Measurements from ENCODE around the gene RNLS. TPM values are rescaled to one million over a fixed set of nuclear protein-coding genes. Genes with fewer than 3 reads are reported as not detected.

Gene RNLS
- total RNA-seq, 1 experiment from 2014 or later: not detected

- peak; percentile 85 for DNase-seq (ENCODE audit: low read depth)
Observed at GRCh38 chr10:88553116-88553752, 29.9 kb downstream of the RNLS start.

DNA sequence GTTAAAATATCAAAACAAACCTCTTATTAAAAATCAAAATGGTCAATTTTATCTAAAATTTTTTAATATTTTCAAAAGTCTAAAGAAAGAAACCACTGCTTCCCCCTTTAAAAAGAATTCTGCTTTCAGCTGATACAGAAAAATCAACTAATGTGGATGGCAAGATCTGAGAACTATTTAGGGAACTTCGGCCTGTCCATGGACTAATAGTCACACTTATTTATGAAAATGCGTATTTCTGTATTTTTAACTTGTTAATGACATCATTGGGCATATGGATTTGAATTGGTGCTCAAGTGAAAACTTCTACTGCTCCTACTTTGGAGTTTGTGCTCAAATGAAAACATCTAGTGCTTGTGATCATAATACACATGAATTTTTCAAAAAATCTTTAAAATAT lies 31.9 kb downstream of the RNLS start:
- DNase-seq (ENCODE audit: low read depth): no peak

- DNase-seq (ENCODE audit: low read depth): no peak
Observed at GRCh38 chr10:88546497-88546896, 36.6 kb downstream of the RNLS start.

- DNase-seq (ENCODE audit: low read depth): no peak
Observed at GRCh38 chr10:88545359-88545758, 37.8 kb downstream of the RNLS start.

- no peak for DNase-seq (ENCODE audit: low read depth)
Observed at GRCh38 chr10:88544140-88544870, 38.8 kb downstream of the RNLS start.

DNA sequence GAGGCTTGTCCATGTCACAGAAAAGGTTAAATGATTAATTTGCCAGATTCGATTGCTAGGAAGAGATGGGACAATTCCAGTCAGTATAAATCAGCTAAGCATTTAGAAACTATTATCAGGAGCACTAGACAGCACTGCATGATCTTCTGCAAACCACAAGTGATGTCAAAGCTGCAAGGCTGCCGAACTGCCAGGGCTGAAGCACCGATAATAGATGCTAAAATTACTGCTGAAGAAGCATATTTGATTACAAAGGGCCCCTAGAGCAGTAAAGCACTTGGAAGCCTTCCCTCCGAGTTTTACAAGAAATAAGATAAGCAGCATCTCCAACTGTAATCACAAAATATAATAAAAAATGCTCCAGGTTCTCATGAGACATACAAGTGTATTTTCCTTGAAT lies 40.6 kb downstream of the RNLS start:
- no peak for DNase-seq (ENCODE audit: low read depth)

- peak; percentile 54 for DNase-seq (ENCODE audit: low read depth)
Observed at GRCh38 chr10:88541116-88541626, 41.9 kb downstream of the RNLS start.

DNA sequence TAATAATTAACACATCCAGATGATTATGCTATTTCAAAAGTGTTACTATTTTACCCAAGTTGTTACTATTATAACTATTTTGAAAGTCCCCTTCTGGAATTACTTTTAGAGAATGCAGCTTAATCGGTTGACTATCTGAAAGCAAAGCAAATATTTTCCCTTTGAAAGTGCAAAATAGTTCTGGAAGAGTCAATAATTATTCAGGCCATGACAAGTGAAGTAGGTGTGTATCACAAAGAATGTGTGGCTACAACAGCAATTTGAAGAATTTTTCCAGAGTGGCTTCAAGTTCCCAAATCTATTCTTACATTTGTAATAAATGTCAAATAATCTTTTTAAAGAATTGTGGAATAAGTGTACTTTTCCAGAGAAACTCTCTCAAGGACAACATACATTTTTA lies 42.8 kb downstream of the RNLS start:
- DNase-seq (ENCODE audit: low read depth): no peak

DNA sequence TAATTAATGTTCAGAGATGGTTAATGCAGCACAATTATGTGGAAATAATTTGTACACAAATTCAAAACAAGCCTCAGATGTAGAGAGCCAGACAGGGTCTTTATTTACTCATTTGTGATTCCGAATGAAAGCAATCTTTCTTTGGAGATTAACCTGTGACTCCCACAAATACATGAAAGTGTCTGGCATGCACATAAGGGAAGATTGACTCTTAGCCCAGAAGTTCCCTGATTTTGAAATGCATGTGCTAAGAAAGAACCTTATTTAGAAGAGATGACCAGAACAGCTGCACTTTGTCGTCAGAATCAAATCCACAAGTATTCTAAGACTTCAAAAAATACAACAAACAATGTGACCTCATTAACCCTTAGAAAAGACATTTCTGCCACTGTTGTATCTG lies 45.1 kb downstream of the RNLS start:
- peak; percentile 96 for DNase-seq (ENCODE audit: low read depth)

GRCh38 chr10:88537322-88537721 lies 45.8 kb downstream of the RNLS start:
- DNase-seq (ENCODE audit: low read depth): no peak

GRCh38 chr10:88536437-88536836 lies 46.7 kb downstream of the RNLS start:
- no peak for DNase-seq (ENCODE audit: low read depth)

GRCh38 chr10:88534072-88534665 lies 48.9 kb downstream of the RNLS start:
- no peak for DNase-seq (ENCODE audit: low read depth)

GRCh38 chr10:88531392-88532052 lies 51.6 kb downstream of the RNLS start:
- DNase-seq (ENCODE audit: low read depth): no peak

GRCh38 chr10:88530629-88531391 lies 52.3 kb downstream of the RNLS start:
- DNase-seq (ENCODE audit: low read depth): no peak

DNA sequence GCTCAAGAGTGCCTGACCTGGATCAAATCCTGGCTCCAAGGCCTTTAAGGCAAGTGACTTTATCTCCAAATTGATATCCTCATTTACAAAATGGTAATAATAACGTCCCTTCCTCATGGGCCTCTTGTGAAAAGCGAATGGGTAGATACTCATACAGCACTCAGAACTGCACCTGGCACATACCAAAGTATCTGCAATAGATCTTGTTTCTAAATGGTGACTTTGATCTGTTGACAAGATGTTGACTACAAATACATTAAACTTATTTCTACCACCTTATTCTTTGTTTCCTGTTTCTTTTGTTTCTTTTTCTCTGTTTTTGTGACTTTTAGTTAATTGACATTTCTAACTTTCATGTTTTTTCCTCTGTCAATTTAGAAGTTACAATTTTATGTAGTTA lies 53.0 kb downstream of the RNLS start:
- no peak for DNase-seq (ENCODE audit: low read depth)

GRCh38 chr10:88528806-88529570 lies 54.1 kb downstream of the RNLS start:
- DNase-seq (ENCODE audit: low read depth): no peak

GRCh38 chr10:88528201-88528600 lies 54.9 kb downstream of the RNLS start:
- no peak for DNase-seq (ENCODE audit: low read depth)

DNA sequence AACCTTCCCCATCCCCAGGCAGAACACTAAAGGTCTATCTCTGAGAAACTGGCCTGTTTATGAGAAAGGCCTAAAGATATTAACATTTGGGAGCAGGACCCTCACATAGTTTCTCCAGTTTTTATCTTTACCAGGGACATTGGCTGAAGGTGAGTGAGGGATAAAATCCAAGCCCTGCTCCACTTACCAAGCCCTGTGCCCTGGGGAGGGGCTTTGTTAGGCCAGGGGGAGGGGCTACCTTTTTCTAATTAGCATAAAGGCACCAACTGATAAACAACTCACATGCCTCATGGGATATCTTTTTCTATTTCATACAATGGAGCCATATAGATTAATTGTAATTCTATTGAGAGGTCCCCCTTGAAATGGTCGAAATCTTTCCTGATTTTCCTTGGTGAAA lies 55.9 kb downstream of the RNLS start:
- DNase-seq (ENCODE audit: low read depth): no peak

DNA sequence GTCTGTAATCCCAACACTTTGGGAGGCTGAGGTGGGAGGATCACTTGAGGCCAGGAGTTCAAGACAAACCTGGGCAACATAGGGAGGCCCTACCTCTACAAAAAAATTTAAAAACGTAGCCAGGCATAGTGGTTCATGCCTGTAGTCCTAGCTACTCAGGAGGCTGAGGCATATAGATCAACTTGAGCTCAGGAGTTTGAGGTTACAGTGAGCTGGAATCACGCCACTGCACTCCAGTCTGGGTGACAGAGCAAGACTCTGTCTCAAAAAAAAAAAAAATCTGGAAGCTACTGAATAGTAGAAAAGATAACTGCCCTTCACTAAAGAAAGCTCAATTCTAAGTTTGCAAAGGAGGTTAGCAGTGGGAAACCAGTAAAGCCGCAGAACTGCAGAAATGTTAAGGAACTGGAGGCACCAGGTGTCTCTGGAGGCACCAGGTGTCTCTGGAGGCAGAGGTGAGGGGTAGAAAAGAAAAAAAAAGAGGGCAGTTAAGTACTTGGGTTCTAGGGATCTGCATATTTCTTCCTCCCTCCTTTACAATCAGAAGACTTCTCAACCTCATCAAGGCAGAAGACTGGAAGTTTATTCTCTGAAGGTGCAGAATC lies 56.5 kb downstream of the RNLS start:
- DNase-seq (ENCODE audit: low read depth): no peak

GRCh38 chr10:88525371-88526069 lies 57.6 kb downstream of the RNLS start:
- DNase-seq (ENCODE audit: low read depth): peak; percentile 80
